ENCODE measurements around the gene GLT8D2. TPM values are rescaled to one million over a fixed set of nuclear protein-coding genes. Genes with fewer than 3 reads are reported as not detected.

Gene GLT8D2
- total RNA-seq, 1 experiment from 2014 or later = 3.8 TPM

- Histone ChIP-seq H2BK15ac (ENCODE audit: low read depth, low read length) (no peak overlapping the region), H4K5ac (ENCODE audit: insufficient read length, low read depth, low read length) (no peak overlapping the region), H4K8ac (replicated peaks; ENCODE audit: insufficient read length, low read depth, low read length) (no peak overlapping the region), H3K79me1 (ENCODE audit: insufficient read depth, low read depth, low read length, poor library complexity, severe bottlenecking) (no peaks in the 10 kb centered on the region), H3K18ac (ENCODE audit: insufficient read length, low read depth, low read length) (no peak overlapping the region), H4K20me1 (ENCODE audit: control insufficient read depth, insufficient read depth, insufficient read length) (no peaks in the 10 kb centered on the region), H4K91ac (ENCODE audit: insufficient read length, low read depth, low read length) (no peak overlapping the region), H3K23ac (ENCODE audit: insufficient read length, low read depth, low read length) (peak overlapping the region; percentile 14), H3K9ac (ENCODE audit: extremely low read depth, insufficient read length, low read length) (peak overlapping the region; percentile 70), H2BK5ac (ENCODE audit: insufficient read length, low read length) (no peak overlapping the region), H3K27me3 (ENCODE audit: insufficient read depth, low read length) (no peaks in the 10 kb centered on the region), H3K79me2 (ENCODE audit: insufficient read depth, low read length) (no peaks in the 10 kb centered on the region), H3K27ac (ENCODE audit: insufficient read length, low read depth, low read length) (no peak overlapping the region), H2BK12ac (ENCODE audit: insufficient read length, low read depth, low read length) (no peak overlapping the region), H3K14ac (ENCODE audit: insufficient read depth, low read length) (no peak overlapping the region; the same call in 1 of the 2 replicates), H3K23me2 (ENCODE audit: insufficient read length, low read depth, low read length, poor library complexity, severe bottlenecking) (peaks cover 15% of the 10 kb centered on the region), H3K56ac (ENCODE audit: insufficient read length, low read depth, low read length) (no peak overlapping the region), H2AFZ (ENCODE audit: low read length) (peak overlapping the region; percentile 42), H3K4me2 (ENCODE audit: insufficient read depth, insufficient read length, low read length) (peak overlapping the region; percentile 92), H2AK5ac (ENCODE audit: insufficient read length, low read length) (no peak overlapping the region), H3K4me1 (ENCODE audit: insufficient read depth, low read length) (no peaks in the 10 kb centered on the region), H3K9me3 (ENCODE audit: control insufficient read depth, low read depth, low read length) (no peaks in the 10 kb centered on the region), H2BK20ac (ENCODE audit: low read depth, low read length, poor library complexity, severe bottlenecking) (no peak overlapping the region), H3K4ac (ENCODE audit: low read depth, low read length) (no peak overlapping the region), H2BK120ac (ENCODE audit: low read depth, low read length, poor library complexity, severe bottlenecking) (no peak overlapping the region), H3T11ph (ENCODE audit: low read length) (no peak overlapping the region)
- Mint-ChIP-seq H3K36me3 (ENCODE audit: insufficient read depth in 1 of 3, low read depth in 3 of 3) (no peaks in the 10 kb centered on the region), H3K27ac (no peak overlapping the region), H3K9me3 (no peaks in the 10 kb centered on the region), H3K27me3 (ENCODE audit: low read depth) (peaks cover 32% of the 10 kb centered on the region), H3K4me3 (peak overlapping the region; percentile 90 to 94), H3K4me1 (peaks cover 10 to 11% of the 10 kb centered on the region in 2 experiments)
- no CpG with 5 or more reads among the region's 7 CpGs for WGBS (ENCODE audit: extremely low coverage, insufficient read length, low lambda C conversion rate)
- no peak for DNase-seq
- no peak for TF ChIP-seq CTCF (conservative IDR thresholded peaks at IDR 0.05)
Observed at GRCh38 chr12:104063712-104064030, 13.7 kb upstream of the GLT8D2 start.

Data from H9 (cell line).